ENCODE results near the gene FBXO11. TPM values are rescaled to one million over a fixed set of nuclear protein-coding genes. Genes with fewer than 3 reads are reported as not detected.

FBXO11 gene
- polyA plus RNA-seq, 1 of the 3 experiments (the other 2 are of a cell fraction): 26.6 TPM

DNA sequence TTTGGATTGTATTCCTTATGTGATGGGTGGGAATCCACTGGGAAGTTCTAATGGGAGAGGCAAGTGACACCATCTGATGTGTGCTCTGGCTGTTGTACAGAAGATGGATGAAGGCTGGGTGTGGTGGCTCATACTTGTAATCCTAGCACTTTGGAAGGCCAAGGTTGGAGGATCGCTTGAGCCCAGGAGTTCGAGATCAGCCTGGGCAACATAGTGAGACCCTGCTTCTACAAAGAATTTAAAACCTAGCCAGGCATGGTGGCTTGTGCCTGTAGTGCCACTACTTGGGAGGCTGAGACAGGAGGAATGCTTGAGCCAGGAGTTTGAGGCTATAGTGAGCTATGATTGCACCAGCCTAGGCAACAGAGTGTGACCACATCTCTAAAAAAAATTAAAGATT lies 134.0 kb downstream of the FBXO11 start:
- H2AFZ ChIP-seq (ENCODE audit: low read depth): no peak overlapping the region
- 88% methylated on average over 2 of the region's 2 CpGs for WGBS (ENCODE audit: low lambda C conversion rate)

More for the DNA sequence above, 134.0 kb downstream of the FBXO11 start:
- Histone ChIP-seq H3K27me3 (ENCODE audit: insufficient read depth) (no peaks in the 10 kb centered on the region), H3K4me1 (ENCODE audit: control insufficient read depth in 1 of 2, insufficient read depth in 2 of 2, low read depth in 1 of 2, low read length in 1 of 2) (no peaks in the 10 kb centered on the region), H3K36me3 (replicated peaks in 1 of 2; ENCODE audit: control insufficient read depth in 1 of 2, insufficient read depth in 2 of 2, low read length in 1 of 2) (no peaks in the 10 kb centered on the region), H3K79me2 (ENCODE audit: insufficient read depth) (no peaks in the 10 kb centered on the region), H3K27ac (ENCODE audit: low read depth in 2 of 2, low read length in 1 of 2) (no peak overlapping the region), H3K4me2 (no peak overlapping the region), H3K9me2 (no peaks in the 10 kb centered on the region), H4K20me1 (ENCODE audit: insufficient read depth) (no peaks in the 10 kb centered on the region), H3F3A (replicated peaks; ENCODE audit: insufficient read depth) (peaks cover 4% of the 10 kb centered on the region), H3K9me3 (no peaks in the 10 kb centered on the region), H3K9ac (no peak overlapping the region), H3K4me3 (ENCODE audit: low read depth in 2 of 2, low read length in 1 of 2) (no peak overlapping the region)
- TF ChIP-seq MEF2A (IDR thresholded peaks at IDR 0.05; ENCODE audit: borderline replicate concordance, low read depth) (no peak), REST (IDR thresholded peaks at IDR 0.05; ENCODE audit: low read depth, low read length) (no peak), GABPA (IDR thresholded peaks at IDR 0.05; ENCODE audit: low read depth) (no peak), NRF1 (IDR thresholded peaks at IDR 0.05; ENCODE audit: low read depth, low read length) (no peak), RCOR1 (IDR thresholded peaks at IDR 0.05; ENCODE audit: low read length) (no peak), TAF1 (IDR thresholded peaks at IDR 0.05; ENCODE audit: borderline replicate concordance, low read depth, low read length) (no peak), YY1 (IDR thresholded peaks at IDR 0.05; ENCODE audit: low read depth) (no peak), RXRA (IDR thresholded peaks at IDR 0.05; ENCODE audit: borderline replicate concordance, low read depth) (no peak), USF1 (IDR thresholded peaks at IDR 0.05; ENCODE audit: borderline replicate concordance, low read depth) (no peak), EP300 (IDR thresholded peaks at IDR 0.05; ENCODE audit: borderline replicate concordance in 1 of 2, low read depth in 1 of 2, low read length in 1 of 2) (no peak), ELF1 (IDR thresholded peaks at IDR 0.05) (no peak)
- TF ChIP-seq, protein P1, sequence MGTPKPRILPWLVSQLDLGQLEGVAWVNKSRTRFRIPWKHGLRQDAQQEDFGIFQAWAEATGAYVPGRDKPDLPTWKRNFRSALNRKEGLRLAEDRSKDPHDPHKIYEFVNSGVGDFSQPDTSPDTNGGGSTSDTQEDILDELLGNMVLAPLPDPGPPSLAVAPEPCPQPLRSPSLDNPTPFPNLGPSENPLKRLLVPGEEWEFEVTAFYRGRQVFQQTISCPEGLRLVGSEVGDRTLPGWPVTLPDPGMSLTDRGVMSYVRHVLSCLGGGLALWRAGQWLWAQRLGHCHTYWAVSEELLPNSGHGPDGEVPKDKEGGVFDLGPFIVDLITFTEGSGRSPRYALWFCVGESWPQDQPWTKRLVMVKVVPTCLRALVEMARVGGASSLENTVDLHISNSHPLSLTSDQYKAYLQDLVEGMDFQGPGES (IDR thresholded peaks at IDR 0.05; ENCODE audit: low read depth, low read length): no peak
- TF ChIP-seq, protein P2, sequence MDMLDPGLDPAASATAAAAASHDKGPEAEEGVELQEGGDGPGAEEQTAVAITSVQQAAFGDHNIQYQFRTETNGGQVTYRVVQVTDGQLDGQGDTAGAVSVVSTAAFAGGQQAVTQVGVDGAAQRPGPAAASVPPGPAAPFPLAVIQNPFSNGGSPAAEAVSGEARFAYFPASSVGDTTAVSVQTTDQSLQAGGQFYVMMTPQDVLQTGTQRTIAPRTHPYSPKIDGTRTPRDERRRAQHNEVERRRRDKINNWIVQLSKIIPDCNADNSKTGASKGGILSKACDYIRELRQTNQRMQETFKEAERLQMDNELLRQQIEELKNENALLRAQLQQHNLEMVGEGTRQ (IDR thresholded peaks at IDR 0.05; ENCODE audit: borderline replicate concordance, low read depth, low read length): no peak
- ChIA-PET CTCF (interaction anchor here (10.8 kb wide), 1 partner anchor 334 kb away, joined by 228 read pairs; no protein-coding TSS in a partner anchor), POLR2A (no interaction called here)
- no peak for DNase-seq

All from SK-N-SH (cell line).